Stimulated activated CD8-positive, alpha-beta memory T cell treated with anti-CD3 and anti-CD28 coated beads, Interleukin-2, amount 100 ng/mL, for 1 hour (primary cell): ENCODE results near the gene NGDN.
A peak's percentile ranks its signal among the peaks of the same experiment; 100 is the strongest.

ENCODE experiments used
- DNase-seq, 2 donors: peaks; one replicate each; pipeline ENCODE4 v3.0.0-alpha.2; 2020; ENCODE audit warnings: low read depth in 2 of 2

The NGDN gene

DNA sequence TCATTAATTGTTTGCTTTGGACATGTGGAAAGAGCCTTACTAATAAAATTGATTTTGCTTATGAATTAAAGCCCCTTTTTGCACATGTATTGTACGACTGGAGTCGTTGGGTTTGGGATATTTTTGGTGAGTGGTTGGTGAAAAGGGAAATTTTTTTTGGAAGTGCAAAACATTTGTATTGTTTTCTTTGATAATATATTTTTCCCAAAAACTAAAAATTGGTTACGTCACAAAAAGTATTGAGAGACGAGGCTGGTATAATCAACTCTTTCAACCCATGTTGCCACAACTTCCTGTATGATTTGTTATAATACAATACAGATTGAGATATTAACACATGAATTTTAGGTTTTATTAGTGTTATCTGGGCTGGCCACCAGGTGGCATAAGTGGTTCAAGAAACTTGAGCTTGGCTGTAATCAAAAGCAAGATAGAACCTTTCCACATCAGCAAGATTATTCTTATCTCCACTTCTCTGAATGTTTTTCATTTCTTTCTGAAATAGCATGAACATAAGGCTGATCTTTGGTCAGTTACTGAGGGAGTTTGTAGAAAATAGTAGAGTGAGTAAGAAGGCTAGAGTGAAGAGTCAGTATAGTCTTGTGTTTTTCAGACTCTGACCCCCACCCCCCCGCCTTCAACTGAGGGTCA is 8.7 kb downstream of the NGDN start:
- DNase-seq: peak; percentile 10 to 42

DNA sequence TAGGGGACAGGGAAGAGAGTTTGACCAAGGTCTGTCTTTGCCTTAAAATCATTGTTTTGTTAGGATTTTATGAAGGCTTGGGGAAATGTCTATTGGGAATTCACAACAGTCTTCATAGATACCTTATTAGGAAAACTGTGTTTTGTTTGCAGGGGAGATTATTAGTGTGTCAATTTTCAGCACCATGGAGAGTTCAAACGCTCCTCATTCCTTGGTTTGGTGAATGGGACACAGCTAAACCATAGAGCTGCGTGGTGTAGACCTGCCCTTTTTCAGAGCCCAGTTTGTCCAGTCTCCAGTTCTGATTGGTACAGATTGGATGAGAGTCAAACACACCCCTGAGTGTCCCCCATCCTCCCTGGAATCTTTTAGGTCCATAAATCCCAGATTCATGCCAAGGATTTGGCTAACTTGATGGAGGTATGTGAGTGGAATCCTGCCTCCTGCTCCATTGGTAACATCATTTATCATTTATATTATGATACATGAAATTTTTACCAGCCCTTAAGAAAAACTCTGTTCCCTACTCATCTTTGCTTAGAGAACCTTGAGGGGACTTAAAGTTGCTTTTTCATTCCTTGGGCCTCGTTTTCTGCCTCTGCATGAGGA is 12.0 kb downstream of the NGDN start:
- DNase-seq: no peak

DNA sequence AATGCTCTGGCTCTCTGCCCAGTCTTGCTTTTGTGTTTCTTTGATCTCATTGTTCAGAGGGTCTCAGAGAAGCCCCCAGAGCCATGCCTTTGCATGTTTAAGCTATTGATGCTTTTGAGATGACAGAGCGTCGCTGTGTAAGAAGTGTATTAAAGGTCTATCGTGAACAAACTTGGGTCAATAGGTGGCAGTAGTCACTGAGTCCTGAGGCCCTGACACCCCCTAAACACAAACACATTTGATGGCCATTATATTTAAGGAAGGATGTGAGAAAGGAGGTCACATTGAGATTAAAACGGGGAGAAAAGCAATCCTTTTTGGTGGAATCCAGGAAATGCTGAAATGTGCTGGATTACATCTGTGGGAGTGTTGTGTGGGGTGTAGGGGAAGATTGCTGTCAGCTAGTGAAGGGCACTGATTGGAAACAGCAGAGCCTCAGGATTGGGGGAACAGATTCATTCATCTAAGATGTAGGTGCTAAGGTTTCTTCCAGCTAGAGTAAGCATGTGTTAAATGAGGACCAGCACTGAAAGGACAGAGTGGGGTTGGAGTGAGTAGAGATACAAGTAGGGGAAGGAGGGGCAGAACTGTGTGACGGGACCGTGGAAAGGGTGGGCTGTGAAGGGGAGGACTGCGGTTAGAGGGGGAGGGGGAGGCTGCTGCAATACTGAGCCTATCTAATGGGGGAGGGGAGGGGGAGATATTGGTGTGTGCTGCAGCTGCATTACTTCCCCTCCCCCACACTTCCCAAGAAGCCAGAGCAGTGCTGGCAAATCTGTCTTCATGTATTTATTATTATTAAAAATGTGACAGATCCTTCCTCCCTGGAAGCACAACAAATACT is 12.7 kb downstream of the NGDN start:
- DNase-seq: no peak

DNA sequence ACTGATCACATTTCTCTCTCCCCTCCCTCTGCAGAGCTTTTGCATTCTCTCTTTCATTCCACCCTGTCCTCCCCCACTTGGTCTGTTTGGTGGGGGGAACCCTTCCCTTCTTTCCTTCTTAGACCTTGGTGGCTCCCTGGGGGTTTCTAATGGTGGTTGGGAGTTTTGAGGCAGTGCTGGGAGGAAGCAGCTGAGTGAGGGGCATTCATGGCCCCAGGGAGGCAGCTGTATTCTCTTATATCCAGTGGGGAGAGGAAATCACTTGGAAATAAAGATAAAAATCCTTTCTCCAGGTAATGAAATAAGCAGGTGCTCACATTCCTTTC is 13.3 kb downstream of the NGDN start:
- no peak for DNase-seq

DNA sequence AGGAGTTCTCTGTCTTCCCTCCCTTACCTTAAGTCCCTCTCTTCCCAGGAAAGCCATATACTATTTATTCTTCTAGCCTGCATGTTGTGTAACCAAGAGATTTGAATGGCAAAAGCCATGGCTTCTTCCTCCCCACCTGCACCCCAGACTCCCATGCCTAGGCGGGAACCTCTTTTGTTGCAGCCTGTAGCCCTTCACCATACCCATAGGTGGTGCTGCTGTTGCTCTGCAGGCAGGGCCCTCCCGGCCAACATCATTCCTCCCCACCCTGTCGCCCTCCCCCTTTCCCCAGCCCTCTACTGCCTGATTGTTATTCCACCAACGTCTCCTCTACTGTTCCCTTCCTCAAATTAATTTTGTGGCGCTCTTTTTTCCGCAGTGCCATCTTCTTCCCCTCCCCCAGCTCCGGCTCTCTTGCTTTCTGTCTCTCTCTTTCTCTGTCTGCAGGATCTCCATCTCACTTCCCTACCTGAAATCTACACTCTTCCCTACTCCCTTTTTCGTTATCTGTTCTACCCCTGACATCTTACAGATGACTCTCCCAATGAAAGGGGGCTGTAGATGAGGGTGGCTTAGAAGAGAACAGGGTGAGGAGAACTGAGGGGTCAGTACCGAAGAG is 13.8 kb downstream of the NGDN start:
- no peak for DNase-seq

DNA sequence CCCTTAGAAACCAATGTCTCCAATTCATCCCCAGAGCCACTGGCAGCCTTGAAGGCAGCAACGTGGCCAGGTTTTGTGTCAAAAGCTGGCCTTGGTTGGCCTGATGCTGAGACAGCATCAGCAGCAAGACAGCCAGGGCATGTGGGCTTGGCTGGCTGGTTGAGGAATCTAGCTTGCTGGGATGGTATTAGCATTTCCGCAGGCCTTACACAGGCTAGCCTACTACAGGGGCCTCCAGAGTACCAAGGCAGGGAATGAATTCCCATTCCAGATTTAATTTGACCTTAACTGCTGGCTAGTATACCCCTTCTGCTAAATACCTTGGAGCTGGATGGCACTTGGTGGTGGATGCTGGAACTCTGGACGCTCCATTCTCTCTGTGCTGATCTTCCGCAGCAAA is 15.8 kb downstream of the NGDN start:
- no peak for DNase-seq

DNA sequence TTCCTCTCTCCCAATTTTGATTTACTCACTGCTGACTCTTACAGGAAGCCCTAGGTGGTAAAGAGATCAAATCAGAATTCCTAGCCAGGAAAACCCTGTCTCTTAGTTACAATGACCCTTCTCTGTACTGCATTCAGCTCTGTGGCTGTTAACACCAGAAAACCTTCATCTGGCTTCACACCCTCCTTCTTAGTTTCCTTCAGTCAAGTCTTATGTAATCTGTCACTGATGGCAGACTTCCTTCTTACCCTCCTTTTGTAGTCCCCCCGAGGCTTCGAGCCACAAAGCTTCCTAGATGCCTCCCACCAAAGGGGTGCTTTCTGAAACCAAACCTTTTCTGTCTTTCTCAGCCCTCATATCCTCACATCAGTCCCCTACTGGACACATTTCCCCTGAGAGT is 16.5 kb downstream of the NGDN start:
- no peak for DNase-seq

DNA sequence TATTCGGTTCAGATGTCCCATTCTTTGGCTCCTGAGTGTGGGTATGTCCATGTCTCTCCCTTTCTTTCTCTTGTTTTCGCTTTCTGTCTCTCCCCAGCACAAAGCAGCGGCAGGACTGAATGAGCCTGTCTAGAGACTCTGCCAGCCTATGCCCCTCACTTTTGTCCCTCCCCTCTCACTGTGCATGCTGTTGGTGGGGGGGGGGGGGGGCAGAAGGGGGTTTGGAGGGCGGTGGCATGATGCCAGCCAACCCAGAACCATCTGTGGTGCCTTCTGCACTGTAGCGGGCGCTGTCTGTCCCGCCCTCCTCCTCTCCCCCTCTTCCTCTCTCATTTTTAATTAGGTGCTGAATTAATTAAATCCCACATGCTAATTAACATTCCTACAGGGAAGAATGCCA is 17.7 kb downstream of the NGDN start:
- DNase-seq: no peak

DNA sequence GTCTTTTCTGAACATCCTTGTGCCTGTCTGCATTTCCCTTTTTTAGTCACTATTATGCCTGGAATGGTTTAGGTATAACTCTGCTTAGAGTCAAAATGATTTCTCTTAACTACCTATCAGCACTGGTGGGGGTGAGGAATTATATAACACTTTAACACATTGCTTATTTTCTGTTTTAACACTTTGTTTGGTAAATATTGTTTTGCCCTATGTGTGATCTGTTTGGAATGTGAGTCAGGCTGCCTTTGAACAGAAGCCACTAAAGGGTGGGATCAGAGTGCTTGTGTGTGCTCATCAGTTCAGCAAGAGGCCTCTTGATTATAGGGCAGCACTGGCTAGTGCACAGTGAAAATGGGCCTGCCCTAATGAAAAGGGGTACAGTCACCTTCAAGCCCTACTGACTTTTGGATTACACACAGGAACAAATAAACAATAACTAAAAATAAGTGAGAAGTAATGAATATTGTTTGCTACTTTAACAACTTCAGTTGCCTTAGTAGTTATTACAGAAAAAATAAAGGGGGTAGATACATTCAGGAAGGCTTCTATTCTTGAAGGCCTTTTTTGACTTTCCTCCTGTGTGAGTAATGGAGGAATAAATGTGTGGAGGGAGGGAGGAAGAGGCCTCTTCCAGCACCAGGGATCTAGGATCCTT is 23.2 kb downstream of the NGDN start:
- DNase-seq: no peak

DNA sequence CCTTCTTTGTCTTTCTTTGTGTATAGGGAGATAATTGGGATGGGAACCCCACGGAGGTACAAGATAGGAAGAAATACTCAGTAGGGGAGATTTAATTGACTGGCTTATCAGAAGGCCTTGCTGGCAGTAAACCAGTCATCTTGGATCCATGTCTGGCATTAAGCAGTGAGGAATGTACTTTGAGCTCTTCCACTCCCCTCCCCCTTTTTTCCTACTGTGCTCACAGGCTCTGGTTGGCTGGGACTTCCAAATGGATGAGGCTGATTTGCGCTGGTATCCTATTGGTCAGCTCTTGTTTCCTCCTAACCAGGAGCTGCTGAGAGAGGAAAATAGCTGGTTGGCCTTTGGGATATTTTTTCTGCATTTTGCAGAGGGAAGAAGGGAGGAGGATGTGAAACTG is 24.7 kb downstream of the NGDN start:
- DNase-seq: no peak

DNA sequence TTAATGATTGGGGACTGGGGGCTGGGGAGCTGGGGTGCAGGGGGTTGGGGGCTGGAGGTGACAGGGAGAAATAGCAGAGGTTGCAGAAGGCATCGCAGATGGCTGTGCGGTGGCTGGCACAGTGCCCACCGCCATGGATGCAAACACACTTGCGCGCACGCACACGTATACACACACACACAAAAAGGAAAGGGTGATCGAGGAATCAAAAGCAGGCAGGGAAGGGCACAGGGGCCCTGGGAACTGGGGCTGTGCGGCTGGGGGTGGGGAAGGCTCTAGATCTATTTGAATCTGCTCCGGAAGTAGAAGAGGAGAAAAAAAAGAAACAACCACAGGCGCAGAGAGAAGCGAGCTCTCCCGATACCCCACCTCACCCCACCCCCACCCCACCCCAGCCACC is 42.7 kb downstream of the NGDN start:
- no peak for DNase-seq

DNA sequence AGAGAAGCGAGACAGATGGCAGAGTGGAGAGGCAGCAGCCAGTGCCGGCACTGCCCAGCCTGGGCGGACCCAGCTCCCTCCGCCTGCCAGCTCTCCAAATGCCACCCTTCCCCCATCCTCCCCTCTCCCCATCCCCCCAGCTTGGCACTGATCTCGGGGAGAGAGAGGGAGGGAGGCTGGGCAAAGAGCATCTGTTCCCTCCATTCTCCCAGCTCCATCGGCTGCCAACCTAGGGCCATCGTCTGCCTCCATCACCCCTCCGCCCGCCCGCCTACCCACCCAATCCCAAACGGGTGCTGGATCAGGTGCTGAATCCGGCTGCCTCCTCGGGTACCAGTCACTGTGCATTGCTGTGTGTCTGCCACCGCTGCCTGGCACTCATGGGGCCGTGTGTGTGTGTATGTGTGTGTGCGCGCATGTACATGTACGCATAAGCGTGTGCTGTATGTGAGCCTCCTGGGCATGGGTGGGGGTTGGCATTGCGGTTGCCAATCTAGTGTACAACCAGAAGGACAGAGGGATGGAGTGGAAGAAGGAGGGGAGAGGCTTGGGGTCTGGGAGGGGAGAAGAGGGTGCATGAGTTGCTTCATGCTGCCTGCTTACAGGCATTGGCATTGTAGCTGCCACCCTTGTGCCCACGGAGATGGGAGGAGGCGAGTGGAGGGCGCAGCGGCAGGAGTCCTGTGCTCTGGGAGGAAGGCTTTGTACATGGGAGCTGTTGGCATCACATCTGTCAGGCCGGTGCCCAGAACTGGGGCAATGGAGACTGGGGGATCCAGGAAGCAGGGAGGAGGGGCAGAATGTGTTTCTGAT is 43.7 kb downstream of the NGDN start:
- DNase-seq: no peak

DNA sequence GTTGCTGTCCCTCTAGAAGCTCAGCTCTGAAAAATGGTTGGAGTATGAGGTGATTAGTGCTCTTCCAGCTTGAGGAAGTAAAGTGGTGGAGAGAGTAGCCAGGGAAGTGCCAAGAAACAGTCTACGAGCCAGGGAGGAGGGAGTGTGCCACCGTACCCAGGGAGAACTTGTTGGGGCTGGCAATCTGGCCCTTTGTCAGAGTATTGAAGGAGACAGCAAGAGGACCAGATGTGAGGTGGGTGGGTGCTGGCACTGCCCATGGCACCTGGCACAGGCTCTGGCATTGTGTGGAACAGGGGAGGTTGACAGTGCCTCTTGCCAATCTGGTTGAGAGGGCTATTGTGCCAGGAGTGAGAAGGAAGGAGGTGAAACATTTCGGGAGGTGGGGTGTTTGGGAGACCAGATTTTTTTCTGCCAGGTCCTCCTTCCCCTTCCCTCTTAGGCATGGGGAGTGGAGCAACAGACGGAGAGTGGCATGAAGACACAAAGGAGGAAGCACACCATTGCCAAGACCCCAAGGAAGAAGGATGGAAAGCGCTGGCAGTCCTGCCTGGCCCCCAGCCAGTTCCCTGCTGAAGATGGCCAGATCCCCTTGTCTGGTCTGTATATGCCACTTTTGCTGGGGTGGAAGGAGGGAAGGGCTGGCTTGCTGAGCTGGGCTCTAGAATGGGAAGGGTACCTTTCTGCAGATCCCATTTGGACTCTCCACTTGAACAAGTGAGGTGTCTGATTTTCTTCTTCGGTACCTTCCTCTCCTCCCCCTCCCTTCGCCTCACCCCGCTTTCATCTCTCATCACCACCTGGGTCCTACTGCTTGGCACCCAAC is 44.5 kb downstream of the NGDN start:
- DNase-seq: no peak

DNA sequence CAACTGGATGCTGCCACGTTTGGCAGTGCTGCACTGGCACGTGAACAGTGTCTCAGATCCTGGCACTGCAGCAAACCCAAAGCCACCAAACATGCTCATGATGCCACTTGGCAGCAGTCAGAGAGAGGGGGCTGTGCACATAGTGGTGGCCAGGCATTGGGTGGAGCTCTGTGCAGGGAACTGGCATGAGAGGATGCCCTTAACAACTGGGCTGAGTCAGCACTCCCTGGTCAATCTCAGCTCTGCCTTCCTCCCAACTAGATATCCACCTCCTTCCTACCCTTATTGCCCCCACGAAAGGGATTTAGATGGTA is 45.1 kb downstream of the NGDN start:
- no peak for DNase-seq

DNA sequence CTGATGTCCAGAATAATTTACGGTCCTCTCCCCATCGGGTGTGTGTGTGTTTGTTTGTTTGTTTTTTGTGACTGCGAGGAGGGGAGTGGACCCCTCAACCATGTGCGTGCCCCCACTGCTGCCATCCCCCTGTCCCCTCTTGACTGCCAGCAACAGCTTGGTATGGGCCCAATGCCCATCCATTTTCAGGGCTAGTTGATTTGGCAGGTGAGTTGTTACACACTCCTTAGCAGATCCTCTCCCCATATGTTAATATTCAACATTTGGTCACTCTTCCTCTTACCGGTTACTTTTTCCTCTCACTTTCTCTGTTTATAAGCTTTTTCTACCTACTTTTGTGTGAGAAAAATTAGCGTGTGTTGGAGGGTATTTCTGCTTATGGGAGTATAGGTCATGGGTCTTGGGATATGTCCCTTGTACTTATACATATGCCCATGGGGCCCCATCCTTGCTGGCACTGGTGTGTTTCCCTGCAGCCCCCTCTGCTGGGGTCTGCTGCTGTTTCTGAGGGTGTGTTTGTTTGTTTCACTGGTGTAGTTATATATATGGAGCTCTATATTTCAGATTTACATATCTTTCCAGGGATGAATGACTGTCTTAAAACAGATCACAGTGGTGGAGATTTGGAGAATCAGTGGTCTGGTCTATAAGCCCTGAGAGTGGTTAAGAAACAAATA is 48.3 kb downstream of the NGDN start:
- no peak for DNase-seq

DNA sequence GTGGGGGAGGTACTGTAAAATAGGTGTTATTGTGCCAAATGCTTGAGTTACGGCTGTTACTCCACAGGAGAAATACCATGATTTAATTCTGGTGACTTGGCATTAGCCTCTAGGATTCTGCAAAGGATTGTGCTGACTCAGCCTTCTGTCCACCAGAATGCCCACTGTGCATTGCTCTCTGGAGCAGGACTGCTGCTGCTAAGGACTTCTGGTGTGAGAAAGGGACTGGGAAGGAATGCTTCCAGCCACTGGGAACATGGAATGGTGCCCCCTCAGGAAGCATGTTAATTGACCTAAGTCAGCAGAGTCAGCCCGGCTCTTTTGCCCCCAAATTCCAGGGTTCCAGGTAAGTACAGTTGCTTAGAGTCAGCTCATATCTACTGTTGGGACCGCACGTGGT is 49.2 kb downstream of the NGDN start:
- DNase-seq: no peak

DNA sequence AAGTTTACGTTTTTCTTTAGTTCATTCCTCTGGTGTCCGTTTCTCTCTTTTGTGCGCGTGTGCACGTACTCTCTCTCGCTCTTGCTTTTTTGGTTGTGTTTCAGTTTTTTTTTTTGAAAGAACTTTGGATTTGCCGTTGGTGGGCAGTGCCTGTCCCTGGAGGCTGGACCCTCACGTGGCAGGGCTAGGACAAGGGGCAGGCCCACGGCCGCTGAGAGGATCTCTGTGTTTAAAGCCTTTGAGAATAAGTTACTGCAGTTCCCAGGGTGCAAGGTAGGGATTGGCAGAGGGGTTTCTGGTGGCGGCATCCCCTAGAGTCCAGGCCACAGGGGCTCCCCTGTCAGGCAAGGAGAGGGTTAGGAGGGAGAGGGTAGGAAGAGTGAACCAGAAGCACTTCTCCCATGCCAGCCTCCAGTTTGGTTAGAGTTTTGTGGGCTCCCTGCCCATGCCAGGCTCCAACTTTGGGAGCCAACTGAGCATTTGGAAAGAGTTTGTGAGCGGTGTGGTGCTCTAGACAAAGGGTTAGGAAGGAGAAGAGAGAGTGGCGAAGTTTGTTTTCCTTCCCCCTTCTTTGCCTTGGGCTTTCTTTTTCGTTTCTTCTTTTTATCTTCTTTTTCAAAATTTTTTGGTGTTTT is 51.5 kb downstream of the NGDN start:
- no peak for DNase-seq

DNA sequence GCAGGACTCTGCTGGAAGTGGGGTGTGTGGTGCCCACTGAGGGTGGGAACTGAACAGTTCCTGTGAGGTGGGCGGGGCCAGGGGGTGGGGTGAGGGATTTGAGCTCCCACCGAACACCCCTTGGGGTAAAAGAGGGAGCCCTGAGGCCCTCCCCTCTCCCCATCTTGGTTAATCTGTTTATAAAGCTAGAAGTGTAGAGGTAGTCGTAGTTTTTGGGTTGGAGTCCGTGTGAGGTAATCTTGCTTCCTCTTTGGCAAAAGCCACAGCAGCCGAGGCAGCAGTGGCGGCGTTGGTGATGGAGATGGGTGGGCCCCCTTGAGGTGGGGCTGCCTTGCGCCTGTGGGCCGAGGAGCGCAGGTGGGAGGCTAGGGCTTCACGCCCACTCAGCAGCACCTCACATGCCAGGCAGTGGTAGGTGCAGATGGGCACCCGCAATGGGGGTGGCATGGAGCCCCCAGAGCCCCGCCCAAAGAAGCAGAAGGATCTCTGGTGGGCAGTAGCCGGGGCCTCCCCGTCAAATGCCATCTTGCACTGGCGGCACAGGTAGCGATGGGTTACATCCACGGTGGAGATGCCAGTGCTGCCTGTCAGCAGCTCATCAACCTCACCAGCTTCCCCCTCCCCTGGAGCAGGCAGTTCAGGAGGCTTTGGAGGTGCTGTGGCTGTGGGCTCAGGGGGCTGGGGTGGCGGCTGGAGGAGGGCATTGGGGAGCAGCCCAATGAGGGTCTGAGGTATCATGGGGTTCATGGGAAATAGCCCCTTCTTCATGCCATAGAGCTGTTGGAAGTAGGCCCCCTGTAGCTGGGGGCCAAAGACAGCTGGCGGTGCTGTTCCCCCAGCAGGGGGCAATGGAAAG is 52.5 kb downstream of the NGDN start:
- DNase-seq: no peak
